Astrocyte (in vitro differentiated cells and primary cell): ENCODE data around the gene OBP2B. TPM values are rescaled to one million over a fixed set of nuclear protein-coding genes. Genes with fewer than 3 reads are reported as not detected.

ENCODE experiments used
- DNase-seq: peaks from one replicate; pipeline ENCODE4 v3.0.0-alpha.2; 2010; ENCODE audit warnings: low read depth
- FAIRE-seq: peaks from 2 replicates; lab custom pipeline; 2011; peaks lifted over from hg19 to GRCh38; lab: Jason Lieb, UNC
- H2AFZ ChIP-seq: 2 replicates; pipeline ENCODE4 v1.6.0; 2012; ENCODE audit warnings: low read depth, low read length, inconsistent platforms
- H3K27ac ChIP-seq: 2 replicates; pipeline ENCODE4 v1.5.1; 2011; ENCODE audit warnings: low read depth, low read length, inconsistent platforms
- H3K27me3 ChIP-seq: 2 replicates; pipeline ENCODE4 v1.6.0; 2011; ENCODE audit warnings: low read length, inconsistent platforms; ENCODE audit not compliant: insufficient read depth
- H3K36me3 ChIP-seq: 2 replicates; pipeline ENCODE4 v1.5.1; 2011; ENCODE audit warnings: low read length, inconsistent platforms; ENCODE audit not compliant: insufficient read depth
- H3K4me1 ChIP-seq: 2 replicates; pipeline ENCODE4 v1.5.1; 2011; ENCODE audit warnings: low read length, inconsistent platforms; ENCODE audit not compliant: insufficient read depth
- H3K4me2 ChIP-seq: 2 replicates; pipeline ENCODE4 v1.6.0; 2012; ENCODE audit warnings: low read length, inconsistent platforms
- H3K4me3 ChIP-seq: 2 replicates; pipeline ENCODE4 v1.5.1; 2011; ENCODE audit warnings: low read depth, mild to moderate bottlenecking, low read length, inconsistent platforms; ENCODE audit not compliant: insufficient read depth
- H3K79me2 ChIP-seq: 2 replicates; pipeline ENCODE4 v1.6.0; 2012; ENCODE audit warnings: mild to moderate bottlenecking, low read length, inconsistent platforms; ENCODE audit not compliant: insufficient read depth
- H3K9ac ChIP-seq: 2 replicates; pipeline ENCODE4 v1.6.0; 2012; ENCODE audit warnings: mild to moderate bottlenecking, low read length, inconsistent platforms
- H3K9me3 ChIP-seq: 2 replicates; pipeline ENCODE4 v1.5.1; 2012; ENCODE audit warnings: low read depth, mild to moderate bottlenecking, low read length, inconsistent platforms; ENCODE audit not compliant: insufficient read depth
- H4K20me1 ChIP-seq: 2 replicates; pipeline ENCODE4 v1.6.0; 2012; ENCODE audit warnings: low read length, inconsistent platforms; ENCODE audit not compliant: insufficient read depth
- H3K27ac Mint-ChIP-seq: one replicate; pipeline ENCODE4 v1.8.0; 2021; ENCODE audit warnings: mild to moderate bottlenecking, mixed read lengths; ENCODE audit not compliant: unreplicated experiment
- H3K27me3 Mint-ChIP-seq: one replicate; pipeline ENCODE4 v1.8.0; 2021; ENCODE audit warnings: low read depth, mixed read lengths; ENCODE audit not compliant: unreplicated experiment
- H3K36me3 Mint-ChIP-seq: one replicate; pipeline ENCODE4 v1.8.0; 2021; ENCODE audit warnings: low read depth, mixed read lengths; ENCODE audit not compliant: unreplicated experiment
- H3K4me1 Mint-ChIP-seq: one replicate; pipeline ENCODE4 v1.8.0; 2021; ENCODE audit warnings: low read depth, mixed read lengths; ENCODE audit not compliant: unreplicated experiment
- H3K4me3 Mint-ChIP-seq: one replicate; pipeline ENCODE4 v1.8.0; 2021; ENCODE audit warnings: mild to moderate bottlenecking, moderate library complexity, mixed read lengths; ENCODE audit not compliant: unreplicated experiment
- H3K9me3 Mint-ChIP-seq: one replicate; pipeline ENCODE4 v1.8.0; 2021; ENCODE audit warnings: mild to moderate bottlenecking, mixed read lengths; ENCODE audit not compliant: unreplicated experiment
- CTCF ChIP-seq: IDR thresholded peaks from 2 replicates; pipeline ENCODE4 v1.5.1; 2011; ENCODE audit warnings: low read depth, mild to moderate bottlenecking, inconsistent platforms, low read length, moderate library complexity; ENCODE audit not compliant: insufficient read depth
- EZH2 ChIP-seq: IDR thresholded peaks from 2 replicates; pipeline ENCODE4 v1.6.1; 2012; ENCODE audit warnings: mild to moderate bottlenecking, low read length, inconsistent platforms; ENCODE audit not compliant: insufficient read depth
- total RNA-seq: library from RNA; stranded (reverse); gene quantifications from 2 replicates; pipeline ENCODE4 v1.2.1, GENCODE V29; 2021

OBP2B gene
- total RNA-seq, 1 donor from 2014 or later = not detected

- Histone ChIP-seq H3K4me3 (no peak overlapping the region), H3K9me3 (no peaks in the 10 kb centered on the region), H3K4me2 (no peak overlapping the region), H3K27ac (no peak overlapping the region), H4K20me1 (no peaks in the 10 kb centered on the region), H3K79me2 (no peaks in the 10 kb centered on the region), H3K27me3 (peaks cover 11% of the 10 kb centered on the region), H3K4me1 (peaks cover 2% of the 10 kb centered on the region), H3K36me3 (no peaks in the 10 kb centered on the region), H3K9ac (no peak overlapping the region), H2AFZ (no peak overlapping the region)
- Mint-ChIP-seq H3K27me3 (peaks cover 5% of the 10 kb centered on the region), H3K4me3 (peak overlapping the region; percentile 22), H3K4me1 (peaks cover 10% of the 10 kb centered on the region), H3K27ac (no peak overlapping the region), H3K9me3 (no peaks in the 10 kb centered on the region), H3K36me3 (peaks cover 7% of the 10 kb centered on the region)
- peak; percentile 5 for FAIRE-seq
- TF ChIP-seq EZH2 (no peak), CTCF (peak; percentile 84)
- DNase-seq = peak; percentile 26
These were observed 48.1 kb downstream of the OBP2B start for GRCh38 chr9:133160742-133161546.

- H3K4me3 Mint-ChIP-seq = no peak overlapping the region
- H3K4me1 Mint-ChIP-seq = peaks cover 3% of the 10 kb centered on the region
- Histone ChIP-seq H3K27ac (no peak overlapping the region), H3K4me2 (no peak overlapping the region), H3K27me3 (peaks cover 9% of the 10 kb centered on the region), H3K9ac (no peak overlapping the region), H3K36me3 (no peaks in the 10 kb centered on the region), H3K79me2 (no peaks in the 10 kb centered on the region), H3K9me3 (no peaks in the 10 kb centered on the region), H2AFZ (no peak overlapping the region), H3K4me1 (peaks cover 2% of the 10 kb centered on the region), H4K20me1 (no peaks in the 10 kb centered on the region), H3K4me3 (no peak overlapping the region)
- FAIRE-seq (no peak), DNase-seq (no peak)
- H3K9me3 Mint-ChIP-seq = no peaks in the 10 kb centered on the region
- peaks cover 9% of the 10 kb centered on the region for H3K36me3 Mint-ChIP-seq
- TF ChIP-seq CTCF = no peak
- TF ChIP-seq EZH2 = no peak
- H3K27me3 Mint-ChIP-seq = peaks cover 5% of the 10 kb centered on the region
- no peak overlapping the region for H3K27ac Mint-ChIP-seq
These were observed 50.4 kb downstream of the OBP2B start for GRCh38 chr9:133158695-133159094.

Other genes starting within 250 kb of the OBP2B start
- not detected in 2 replicates for gene GFI1B, start 230.6 kb downstream of the OBP2B start, total RNA-seq
- 46.4 and 49.9 TPM in 2 replicates for gene GTF3C5, start 178.3 kb downstream of the OBP2B start, total RNA-seq
- gene CEL, start 147.3 kb downstream of the OBP2B start, total RNA-seq = 2.3 and 3.4 TPM in 2 replicates
- 41.2 and 46.6 TPM in 2 replicates for gene RALGDS, start 88.0 kb downstream of the OBP2B start, total RNA-seq
- gene GBGT1, start 45.3 kb downstream of the OBP2B start, total RNA-seq = 8.4 and 8.5 TPM in 2 replicates
- gene ABO, start 66.0 kb upstream of the OBP2B start, total RNA-seq = 0.10 TPM in 1 of 2 replicates, not detected in the other
- 22.2 and 25.1 TPM in 2 replicates for gene SURF6, start 126.9 kb upstream of the OBP2B start, total RNA-seq
- 25.2 and 28.8 TPM in 2 replicates for gene MED22, start 138.9 kb upstream of the OBP2B start, total RNA-seq
- gene RPL7A, start 139.0 kb upstream of the OBP2B start, total RNA-seq = 1,213 and 1,364 TPM in 2 replicates
- gene SURF1, start 147.2 kb upstream of the OBP2B start, total RNA-seq = 35.7 and 35.9 TPM in 2 replicates
- gene SURF2, start 147.3 kb upstream of the OBP2B start, total RNA-seq = 18.8 and 20.0 TPM in 2 replicates
- 338 and 374 TPM in 2 replicates for gene SURF4, start 166.8 kb upstream of the OBP2B start, total RNA-seq
- 0.58 and 0.82 TPM in 2 replicates for gene STKLD1, start 167.1 kb upstream of the OBP2B start, total RNA-seq
- gene REXO4, start 208.8 kb upstream of the OBP2B start, total RNA-seq = 19.7 and 22.5 TPM in 2 replicates
- 5.6 and 7.3 TPM in 2 replicates for gene ADAMTS13, start 213.1 kb upstream of the OBP2B start, total RNA-seq